ENCODE data around the gene TIMM50. TPM values are rescaled to one million over a fixed set of nuclear protein-coding genes. Genes with fewer than 3 reads are reported as not detected.

Gene TIMM50
- total and polyA plus RNA-seq, 8 donors: 35.0 to 106 (median 50.5) TPM

- Histone ChIP-seq H3K27ac (no peak overlapping the region), H3K36me3 (peaks cover 33 to 47% (median 46%) of the 10 kb centered on the region in 4 donors), H3K4me3 (no peak overlapping the region), H3K4me1 (peaks cover 2 to 4% (median 3%) of the 10 kb centered on the region in 4 donors), H3K9me3 (no peaks in the 10 kb centered on the region), H3K27me3 (peaks cover 0 to 25% (median 17%) of the 10 kb centered on the region in 3 donors)
- intact Hi-C loops (cut with DNase I; ENCODE audit: low total_unique reads): no loop called here
- 61 to 86% (median 78%) methylated on average over 3 of the region's 3 CpGs for WGBS, 5 donors
- no peak for DNase-seq
- no peak for TF ChIP-seq CTCF (IDR thresholded peaks at IDR 0.05)
- TF ChIP-seq POLR2AphosphoS5 (IDR thresholded peaks at IDR 0.05): no peak
- TF ChIP-seq POLR2A (IDR thresholded peaks at IDR 0.05): no peak
- no peak for TF ChIP-seq EP300 (IDR thresholded peaks at IDR 0.05)
These were observed 12.2 kb downstream of the TIMM50 start for GRCh38 chr19:39492788-39493187.

GRCh38 chr19:39494661-39495060 is 14.0 kb downstream of the TIMM50 start:
- 79 to 88% (median 85%) methylated on average over 5 of the region's 5 CpGs for WGBS, 5 donors
- intact Hi-C loops (cut with DNase I; ENCODE audit: low total_unique reads): no loop called here
- H3K4me1 ChIP-seq: peaks cover 17 to 20% (median 20%) of the 10 kb centered on the region in 4 donors

GRCh38 chr19:39496063-39496462 is 15.4 kb downstream of the TIMM50 start:
- intact Hi-C loops (cut with DNase I; ENCODE audit: low total_unique reads): no loop called here
- no peak overlapping the region for H3K27ac ChIP-seq
- H3K9me3 ChIP-seq: no peaks in the 10 kb centered on the region
- peaks cover 5 to 58% (median 45%) of the 10 kb centered on the region in 3 donors for H3K27me3 ChIP-seq
- TF ChIP-seq POLR2A (IDR thresholded peaks at IDR 0.05): no peak
- no peak for TF ChIP-seq POLR2AphosphoS5 (IDR thresholded peaks at IDR 0.05)
- TF ChIP-seq EP300 (IDR thresholded peaks at IDR 0.05): no peak
- no peak for TF ChIP-seq CTCF (IDR thresholded peaks at IDR 0.05)
- peaks cover 17 to 20% (median 20%) of the 10 kb centered on the region in 4 donors for H3K4me1 ChIP-seq
- peaks cover 4 to 14% (median 13%) of the 10 kb centered on the region in 4 donors for H3K36me3 ChIP-seq
- no peak for DNase-seq
- no peak overlapping the region for H3K4me3 ChIP-seq
- 74 to 89% (median 84%) methylated on average over 5 of the region's 5 CpGs for WGBS, 5 donors

More at GRCh38 chr19:39494661-39495060, 14.0 kb downstream of the TIMM50 start:
- Histone ChIP-seq H3K27ac (no peak overlapping the region), H3K27me3 (peaks cover 5 to 44% (median 36%) of the 10 kb centered on the region in 3 donors), H3K4me3 (no peak overlapping the region), H3K9me3 (no peaks in the 10 kb centered on the region), H3K36me3 (peaks cover 15 to 28% (median 27%) of the 10 kb centered on the region in 4 donors)
- TF ChIP-seq CTCF (IDR thresholded peaks at IDR 0.05) (no peak), EP300 (IDR thresholded peaks at IDR 0.05) (no peak), POLR2A (IDR thresholded peaks at IDR 0.05) (no peak), POLR2AphosphoS5 (IDR thresholded peaks at IDR 0.05) (no peak)
- DNase-seq: no peak

GRCh38 chr19:39497701-39497995 is 17.0 kb downstream of the TIMM50 start:
- WGBS, 5 donors: 0 to 5% (median 0%) methylated on average over 3 to 7 of the region's 7 CpGs
- intact Hi-C loops (cut with DNase I; ENCODE audit: low total_unique reads): no loop called here
- Histone ChIP-seq H3K9me3 (peaks cover 0 to 2% (median 0%) of the 10 kb centered on the region in 4 donors), H3K4me3 (peak overlapping the region in 1 of 4 donors; percentile 32), H3K27ac (no peak overlapping the region), H3K27me3 (peaks cover 5 to 73% (median 52%) of the 10 kb centered on the region in 3 donors), H3K36me3 (no peaks in the 10 kb centered on the region), H3K4me1 (peaks cover 17 to 24% (median 21%) of the 10 kb centered on the region in 4 donors)
- DNase-seq: no peak
- TF ChIP-seq EP300 (IDR thresholded peaks at IDR 0.05): no peak
- TF ChIP-seq CTCF (IDR thresholded peaks at IDR 0.05): peak in 1 of 7 experiments; percentile 27
- no peak for TF ChIP-seq POLR2A (IDR thresholded peaks at IDR 0.05)
